ENCODE data around the gene BBS12. TPM values are rescaled to one million over a fixed set of nuclear protein-coding genes. Genes with fewer than 3 reads are reported as not detected.

BBS12 gene
- total RNA-seq, 2 donors from 2014 or later = 1.4 to 3.0 TPM

DNA sequence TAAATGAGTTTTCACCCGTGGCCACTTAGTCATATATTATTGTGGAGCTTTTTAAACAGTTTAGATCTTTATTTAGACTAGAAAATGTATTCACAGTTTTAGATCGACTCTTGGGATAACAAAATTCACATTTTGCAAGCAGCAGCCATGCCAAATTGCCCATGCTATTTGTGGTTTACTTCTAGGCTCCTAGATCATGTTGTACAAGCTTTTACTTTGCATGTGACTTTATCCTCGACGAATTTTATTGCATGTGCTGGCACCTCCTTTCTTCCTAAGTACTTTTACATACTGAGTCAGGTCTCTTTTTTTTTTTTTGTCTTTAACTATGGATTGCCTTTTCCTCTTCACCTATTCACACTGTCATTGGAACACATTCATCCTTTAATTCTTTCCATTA, 23.2 kb downstream of the BBS12 start:
- Histone ChIP-seq H3K27ac (no peak overlapping the region), H3K36me3 (no peaks in the 10 kb centered on the region), H3K4me1 (ENCODE audit: control insufficient read depth in 1 of 2, low read depth in 2 of 2) (no peaks in the 10 kb centered on the region), H3K9me3 (no peaks in the 10 kb centered on the region), H3K27me3 (replicated peaks; ENCODE audit: insufficient read depth) (no peaks in the 10 kb centered on the region), H3K4me3 (no peak overlapping the region)
- TF ChIP-seq, protein P1, sequence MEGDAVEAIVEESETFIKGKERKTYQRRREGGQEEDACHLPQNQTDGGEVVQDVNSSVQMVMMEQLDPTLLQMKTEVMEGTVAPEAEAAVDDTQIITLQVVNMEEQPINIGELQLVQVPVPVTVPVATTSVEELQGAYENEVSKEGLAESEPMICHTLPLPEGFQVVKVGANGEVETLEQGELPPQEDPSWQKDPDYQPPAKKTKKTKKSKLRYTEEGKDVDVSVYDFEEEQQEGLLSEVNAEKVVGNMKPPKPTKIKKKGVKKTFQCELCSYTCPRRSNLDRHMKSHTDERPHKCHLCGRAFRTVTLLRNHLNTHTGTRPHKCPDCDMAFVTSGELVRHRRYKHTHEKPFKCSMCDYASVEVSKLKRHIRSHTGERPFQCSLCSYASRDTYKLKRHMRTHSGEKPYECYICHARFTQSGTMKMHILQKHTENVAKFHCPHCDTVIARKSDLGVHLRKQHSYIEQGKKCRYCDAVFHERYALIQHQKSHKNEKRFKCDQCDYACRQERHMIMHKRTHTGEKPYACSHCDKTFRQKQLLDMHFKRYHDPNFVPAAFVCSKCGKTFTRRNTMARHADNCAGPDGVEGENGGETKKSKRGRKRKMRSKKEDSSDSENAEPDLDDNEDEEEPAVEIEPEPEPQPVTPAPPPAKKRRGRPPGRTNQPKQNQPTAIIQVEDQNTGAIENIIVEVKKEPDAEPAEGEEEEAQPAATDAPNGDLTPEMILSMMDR (IDR thresholded peaks at IDR 0.05) = no peak
- DNase-seq (ENCODE audit: low spot score) (no peak), ATAC-seq (ENCODE audit: insufficient number of reproducible peaks, low FRiP score, low read depth) (no peak)

DNA sequence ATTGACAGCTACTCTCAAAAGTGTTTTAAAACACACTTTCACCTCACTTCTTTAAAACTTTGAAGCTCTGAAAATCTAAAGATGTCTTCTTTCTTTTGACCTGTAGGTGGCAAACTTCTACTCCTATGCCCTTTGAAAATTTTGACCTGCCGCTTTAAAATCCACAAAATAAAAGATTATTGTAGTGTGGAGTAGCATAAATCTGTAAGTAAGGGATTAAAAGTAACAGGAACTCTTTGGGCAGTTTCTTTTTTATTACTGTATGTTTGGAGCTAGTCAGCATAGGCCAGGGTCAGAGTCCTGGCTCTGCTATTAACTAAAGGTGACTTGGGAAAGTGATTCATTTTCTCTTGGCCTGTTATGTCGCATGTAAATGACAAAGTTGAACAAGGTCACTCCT, 25.5 kb downstream of the BBS12 start:
- DNase-seq (ENCODE audit: low spot score) (no peak), ATAC-seq (ENCODE audit: insufficient number of reproducible peaks, low FRiP score, low read depth) (no peak)
- TF ChIP-seq, protein P1 (IDR thresholded peaks at IDR 0.05) = peak; percentile 77
- Histone ChIP-seq H3K27ac (no peak overlapping the region), H3K4me1 (ENCODE audit: control insufficient read depth in 1 of 2, low read depth in 2 of 2) (no peaks in the 10 kb centered on the region), H3K9me3 (no peaks in the 10 kb centered on the region), H3K36me3 (no peaks in the 10 kb centered on the region), H3K27me3 (replicated peaks; ENCODE audit: insufficient read depth) (no peaks in the 10 kb centered on the region), H3K4me3 (peak overlapping the region; percentile 18)

DNA sequence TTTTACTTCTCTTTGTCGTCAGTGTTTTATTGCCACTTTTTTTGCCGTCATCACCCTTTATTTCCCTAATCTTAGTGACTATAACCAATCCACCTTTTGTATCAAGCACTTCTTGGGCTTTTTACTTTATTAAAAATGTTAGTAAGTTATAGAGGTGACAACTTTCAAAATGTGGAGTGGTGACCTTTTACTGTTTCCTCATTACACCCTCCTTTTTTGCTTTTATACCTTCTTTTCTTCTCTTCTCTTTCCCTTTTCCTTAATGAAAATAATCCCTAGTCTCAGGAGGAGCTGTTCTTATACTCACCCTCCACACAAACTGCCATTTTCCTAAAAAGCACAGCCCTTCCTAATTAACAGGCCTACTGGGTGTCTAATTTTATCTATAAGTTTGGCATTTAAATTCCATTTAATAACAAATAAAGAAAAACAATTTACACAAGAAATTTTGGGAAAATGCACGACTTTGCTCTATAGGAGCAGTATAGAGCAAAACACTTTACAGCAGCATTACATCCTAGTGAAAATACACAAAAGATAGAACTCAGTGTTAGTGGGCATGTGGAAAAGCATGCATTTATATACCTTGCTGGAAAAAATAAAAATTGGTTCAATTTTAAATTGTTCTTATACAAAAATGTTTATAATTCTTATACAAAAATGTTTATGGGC, 27.3 kb downstream of the BBS12 start:
- no peak for DNase-seq (ENCODE audit: low spot score)
- TF ChIP-seq, protein P1 (IDR thresholded peaks at IDR 0.05) = no peak
- H3K27me3 ChIP-seq (replicated peaks; ENCODE audit: insufficient read depth) = no peaks in the 10 kb centered on the region
- ATAC-seq (ENCODE audit: insufficient number of reproducible peaks, low FRiP score, low read depth) = no peak
- H3K27ac ChIP-seq = no peak overlapping the region
- no peak overlapping the region for H3K4me3 ChIP-seq
- no peaks in the 10 kb centered on the region for H3K36me3 ChIP-seq
- H3K4me1 ChIP-seq (ENCODE audit: control insufficient read depth in 1 of 2, low read depth in 2 of 2) = peaks cover 9 to 10% of the 10 kb centered on the region in 2 donors
- no peaks in the 10 kb centered on the region for H3K9me3 ChIP-seq

DNA sequence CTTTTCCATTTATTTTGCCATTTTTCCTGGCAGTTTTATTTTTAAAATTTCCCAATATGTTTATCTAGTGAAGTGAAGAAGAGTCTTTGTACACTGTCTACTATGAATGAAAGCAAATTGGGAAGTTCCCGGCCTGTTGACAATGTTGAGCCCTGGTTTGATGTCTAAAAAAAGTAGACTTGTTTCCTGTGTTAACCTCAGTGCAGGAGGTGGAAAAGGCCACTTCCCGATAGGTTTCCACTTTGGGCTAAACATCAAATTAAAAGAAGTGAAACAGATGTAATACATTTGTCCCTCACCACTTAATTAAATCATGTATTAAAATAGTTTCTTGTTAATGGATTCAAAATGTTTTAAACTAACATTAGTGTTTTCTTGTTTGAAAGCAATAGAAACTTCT, 30.0 kb downstream of the BBS12 start:
- no peaks in the 10 kb centered on the region for H3K9me3 ChIP-seq
- no peak for ATAC-seq (ENCODE audit: insufficient number of reproducible peaks, low FRiP score, low read depth)
- H3K4me3 ChIP-seq = no peak overlapping the region
- H3K27me3 ChIP-seq (replicated peaks; ENCODE audit: insufficient read depth) = no peaks in the 10 kb centered on the region
- DNase-seq (ENCODE audit: low spot score) = no peak
- peaks cover 13 to 14% of the 10 kb centered on the region in 2 donors for H3K4me1 ChIP-seq (ENCODE audit: control insufficient read depth in 1 of 2, low read depth in 2 of 2)
- no peak overlapping the region for H3K27ac ChIP-seq
- no peaks in the 10 kb centered on the region for H3K36me3 ChIP-seq
- TF ChIP-seq, protein P1 (IDR thresholded peaks at IDR 0.05) = no peak

DNA sequence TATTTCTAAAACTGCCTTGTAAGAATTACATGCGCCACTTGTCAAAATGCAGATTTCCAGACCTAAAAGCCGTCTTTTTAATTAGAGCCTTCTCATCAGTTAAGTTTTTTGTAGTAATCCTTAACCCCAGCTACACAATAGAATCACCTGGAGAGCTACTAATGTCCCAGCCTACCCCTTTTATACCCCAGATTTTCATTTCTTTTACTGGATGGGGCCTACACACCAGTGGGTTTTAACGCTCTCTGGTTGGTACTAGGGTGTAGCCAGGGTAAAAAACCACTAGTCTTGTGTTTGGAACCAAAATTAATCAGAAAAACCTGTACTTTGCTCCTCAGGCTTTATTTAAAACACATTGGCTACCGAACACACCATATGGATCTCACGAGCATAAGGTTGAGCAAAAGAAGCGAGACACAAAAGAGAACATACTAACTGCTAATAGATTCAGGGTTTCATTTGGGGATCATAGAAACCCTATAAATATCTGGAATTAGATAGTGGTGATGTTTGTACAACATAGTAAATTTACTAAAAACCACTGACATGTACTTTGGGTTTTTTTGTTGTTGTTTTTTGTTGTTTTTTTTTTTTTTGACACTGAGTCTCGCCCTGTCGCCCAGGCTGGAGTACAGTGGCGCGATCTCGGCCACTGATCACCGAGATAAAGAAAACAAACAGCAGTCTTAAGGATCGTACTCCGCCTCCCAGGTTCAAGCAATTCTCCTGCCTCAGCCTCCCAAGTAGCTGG, 30.6 kb downstream of the BBS12 start:
- Histone ChIP-seq H3K4me3 (no peak overlapping the region), H3K9me3 (no peaks in the 10 kb centered on the region), H3K4me1 (ENCODE audit: control insufficient read depth in 1 of 2, low read depth in 2 of 2) (peaks cover 13 to 14% of the 10 kb centered on the region in 2 donors), H3K27me3 (replicated peaks; ENCODE audit: insufficient read depth) (no peaks in the 10 kb centered on the region), H3K27ac (no peak overlapping the region), H3K36me3 (no peaks in the 10 kb centered on the region)
- ATAC-seq (ENCODE audit: insufficient number of reproducible peaks, low FRiP score, low read depth) = no peak
- DNase-seq (ENCODE audit: low spot score) = no peak
- TF ChIP-seq, protein P1 (IDR thresholded peaks at IDR 0.05) = no peak

Measured in thoracic aorta (tissue), 2 donors.